ENCODE data around the gene MKX.

DNA sequence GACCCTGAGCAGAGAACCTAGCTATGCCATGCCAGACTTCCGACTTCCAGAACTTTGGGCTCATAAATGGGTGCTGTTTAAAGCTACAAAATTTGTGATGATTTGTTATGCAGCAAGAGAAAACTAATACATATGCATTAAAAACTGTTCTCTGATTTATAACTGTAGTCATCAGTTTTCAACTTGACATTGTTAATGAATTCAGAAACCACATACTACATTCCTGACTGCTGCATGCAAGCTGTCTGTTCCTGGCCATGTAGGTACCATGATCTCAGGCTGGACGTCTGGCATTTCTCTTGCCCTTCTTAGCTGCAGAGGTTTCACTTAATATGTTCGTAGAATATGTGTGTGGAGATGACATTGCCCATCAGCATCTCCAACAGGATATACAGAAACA lies 28.4 kb downstream of the MKX start:
- no peak for TF ChIP-seq YY1 (IDR thresholded peaks at IDR 0.05; ENCODE audit: insufficient read depth, insufficient read length)
- TF ChIP-seq ZNF274 (IDR thresholded peaks at IDR 0.05; ENCODE audit: low read depth, low read length), result no peak
- TF ChIP-seq SUZ12 (IDR thresholded peaks at IDR 0.05; ENCODE audit: extremely low read depth, insufficient read depth, insufficient read length), result no peak

All from NT2/D1 (cell line).